Measurements from ENCODE around the gene TSHZ2.
A peak's percentile ranks its signal among the peaks of the same experiment; 100 is the strongest.
"Not testable (repeated sequence)": the region's sequence is repeated elsewhere in the genome, so short reads cannot be mapped to it uniquely, and the experiment has no call there.

Gene TSHZ2

DNA sequence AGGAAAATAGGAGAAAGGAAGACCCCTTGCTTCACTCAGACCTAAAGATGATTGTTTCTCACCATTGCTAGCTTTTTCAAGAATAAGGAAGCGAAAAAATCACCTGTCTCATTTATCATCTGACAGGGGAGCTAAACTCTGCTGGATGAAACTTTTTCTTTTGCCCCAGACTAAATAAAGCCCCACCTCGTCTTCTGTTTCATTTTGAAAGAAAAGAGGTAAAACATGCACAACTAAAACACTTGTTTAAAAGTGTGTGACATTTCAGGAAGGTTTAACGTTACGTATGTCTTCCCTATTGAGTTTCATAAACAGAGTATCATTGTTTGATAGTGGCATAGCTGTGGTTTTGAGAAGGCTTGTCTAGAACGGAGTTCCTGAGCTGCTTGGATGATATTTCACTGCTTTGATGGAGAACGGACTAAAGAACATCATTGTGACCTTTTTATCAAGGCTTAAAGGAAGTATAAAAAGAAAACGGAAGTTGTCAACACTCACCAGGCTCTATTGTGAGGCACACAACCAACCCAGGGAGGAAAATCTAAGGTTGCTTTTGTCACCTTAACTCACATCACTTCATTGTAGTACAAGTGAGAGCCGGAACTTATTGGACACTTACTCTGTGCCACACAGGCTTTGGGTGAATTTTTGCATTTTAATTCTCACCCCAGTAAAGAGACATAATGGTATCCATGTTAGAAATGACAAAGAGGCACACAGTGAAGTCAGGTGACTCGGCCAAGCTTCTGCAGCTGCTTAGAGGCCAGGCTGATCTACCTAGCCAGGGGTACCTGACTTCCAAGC lies 29.5 kb downstream of the TSHZ2 start:
- DNase-seq: no peak

DNA sequence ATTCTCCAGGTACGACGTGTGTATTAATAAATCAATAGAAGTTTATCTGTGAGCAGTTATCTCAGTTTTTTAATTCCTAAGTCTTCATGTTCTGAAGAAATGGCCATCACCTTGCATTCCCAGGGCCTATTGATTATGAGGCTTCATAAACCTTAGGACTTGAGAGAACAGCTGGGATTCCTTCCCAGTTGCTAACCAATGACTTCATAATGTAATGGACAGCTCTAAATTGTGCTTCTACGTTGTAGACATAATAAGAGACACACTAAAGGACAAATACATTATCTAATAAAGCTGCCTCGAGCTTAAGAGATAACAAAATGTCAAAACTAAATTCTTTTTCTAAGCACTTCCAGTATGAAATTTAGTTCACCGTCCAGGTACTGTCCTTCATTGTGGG lies 30.6 kb downstream of the TSHZ2 start:
- DNase-seq: no peak

DNA sequence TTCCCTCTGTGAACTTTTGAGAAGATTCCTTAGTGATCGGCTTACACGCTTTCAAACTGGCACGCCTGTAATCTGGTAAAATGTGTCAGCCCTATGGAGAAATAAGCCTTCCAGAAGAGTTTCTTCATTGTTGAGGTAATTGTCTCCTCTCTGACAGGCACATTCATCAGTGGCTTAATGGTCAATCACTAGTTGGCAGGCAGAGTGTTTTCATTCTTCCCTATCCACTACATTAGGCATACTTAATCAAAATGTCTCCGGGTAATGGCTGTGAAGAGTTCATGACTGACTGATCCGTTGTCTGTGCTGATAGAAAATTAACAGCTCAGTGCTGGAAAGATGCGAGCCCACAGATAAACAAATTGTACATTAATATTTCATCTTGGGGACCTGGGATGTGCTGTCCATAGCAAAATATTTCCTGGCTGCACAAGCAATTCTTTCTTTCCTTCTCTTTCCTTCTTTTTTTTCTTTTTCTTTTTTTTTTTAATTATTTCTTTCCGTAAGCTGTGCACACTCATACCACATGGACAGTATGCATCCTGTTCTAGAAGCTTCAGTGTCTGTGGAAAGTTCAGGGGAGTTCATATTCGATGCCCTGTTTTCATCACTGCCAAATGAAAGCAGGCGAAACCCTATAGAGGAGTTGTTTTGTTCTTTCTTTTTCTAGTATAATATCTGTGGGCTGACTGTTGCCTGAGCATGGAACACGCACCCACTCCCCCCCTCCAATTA lies 31.4 kb downstream of the TSHZ2 start:
- peak; percentile 49 for DNase-seq

DNA sequence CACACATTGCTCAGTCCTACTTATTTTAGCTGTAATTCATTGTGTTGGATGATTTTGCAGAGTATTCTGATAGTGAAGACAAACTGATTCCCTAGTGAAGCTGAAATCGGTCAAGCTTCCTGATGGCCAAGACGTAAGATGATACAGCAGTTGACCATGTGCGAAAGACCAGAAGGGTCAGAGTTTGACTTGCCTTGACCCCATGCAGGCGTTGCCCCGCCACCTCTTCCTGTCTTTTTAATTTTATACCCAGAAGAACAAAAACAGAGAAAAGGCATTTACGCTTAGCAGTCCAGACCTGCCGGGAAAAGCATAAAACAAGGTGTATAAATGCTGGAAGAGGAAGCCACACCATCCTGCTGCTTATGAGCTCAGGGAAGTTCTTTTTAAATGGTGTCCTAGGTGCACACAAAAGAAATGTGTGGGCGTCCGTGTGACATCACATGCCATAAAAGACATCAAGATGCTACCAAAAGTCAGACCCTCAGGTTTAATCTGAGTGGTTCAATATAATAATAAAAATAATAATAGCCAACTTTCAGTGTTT lies 32.2 kb downstream of the TSHZ2 start:
- no peak for DNase-seq

DNA sequence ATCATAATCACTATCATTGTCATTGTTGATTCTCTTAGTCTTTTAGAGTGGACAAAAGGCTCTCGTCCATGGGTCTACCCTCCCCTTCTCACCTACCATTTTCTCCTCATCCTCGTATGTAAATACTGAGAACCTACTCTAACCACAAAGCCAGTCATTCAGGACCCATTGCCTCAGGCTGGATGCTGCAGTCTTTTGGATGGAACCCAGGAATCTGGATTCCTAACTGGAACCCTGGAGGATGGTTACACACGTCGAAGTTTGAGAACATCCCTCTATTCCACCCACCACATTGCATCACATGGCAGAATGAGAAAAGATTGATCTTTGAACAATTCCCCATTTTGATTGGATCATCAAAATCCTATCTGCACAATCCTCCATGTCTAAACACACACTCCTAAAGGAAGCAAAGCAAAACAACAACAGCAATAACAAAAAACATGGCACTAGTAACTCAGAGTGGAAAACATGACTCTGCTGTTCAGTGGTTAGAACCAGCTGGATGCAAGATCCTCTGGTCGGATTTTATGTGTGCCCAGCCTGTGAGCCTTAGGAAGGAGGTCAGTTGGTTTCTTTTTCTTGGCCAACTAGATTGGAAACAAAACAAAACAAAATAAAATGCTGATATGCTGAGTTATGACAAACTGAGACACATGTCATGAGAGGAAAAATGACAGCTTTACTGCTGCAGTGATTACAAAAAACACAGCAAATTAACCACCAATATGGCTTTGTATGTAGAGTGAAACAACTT lies 38.0 kb downstream of the TSHZ2 start:
- DNase-seq: no peak

DNA sequence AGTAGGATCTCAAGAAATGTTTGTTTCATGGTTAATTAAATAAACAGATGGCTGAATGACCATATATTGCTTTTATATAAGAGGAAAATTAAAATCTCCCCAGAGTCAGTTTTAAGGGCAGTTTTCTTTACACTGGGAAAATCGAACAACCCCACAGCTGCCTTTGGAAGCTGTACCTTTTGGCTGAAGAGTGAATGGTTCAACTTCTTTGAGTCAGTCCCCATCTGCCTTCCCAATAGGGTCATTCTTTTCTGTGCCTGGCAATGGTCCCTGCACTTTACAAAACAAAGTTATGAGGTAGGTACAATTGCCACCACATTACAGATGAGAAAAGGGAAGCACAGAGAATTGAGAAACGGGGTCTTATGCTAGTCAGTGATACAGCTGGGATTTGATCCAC lies 39.5 kb downstream of the TSHZ2 start:
- DNase-seq: no peak

DNA sequence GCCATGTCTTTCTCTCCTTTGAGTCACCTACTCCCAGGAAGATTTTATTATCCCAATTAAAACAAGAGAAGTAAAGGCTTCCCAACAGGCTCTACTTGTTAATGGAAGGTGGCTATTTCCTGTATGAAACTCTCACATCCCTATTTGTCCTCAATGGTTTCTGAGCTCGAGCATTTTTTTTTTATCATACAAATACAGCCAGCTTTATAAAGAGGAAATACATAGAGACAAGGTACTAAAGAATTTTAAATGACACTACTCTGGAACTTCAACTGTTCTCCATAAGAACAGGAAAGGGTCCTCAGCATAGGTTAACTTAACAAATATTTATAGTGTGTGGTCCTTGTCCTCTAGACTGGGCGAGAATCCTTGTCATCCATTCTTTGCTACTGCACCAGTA lies 41.0 kb downstream of the TSHZ2 start:
- DNase-seq: no peak

DNA sequence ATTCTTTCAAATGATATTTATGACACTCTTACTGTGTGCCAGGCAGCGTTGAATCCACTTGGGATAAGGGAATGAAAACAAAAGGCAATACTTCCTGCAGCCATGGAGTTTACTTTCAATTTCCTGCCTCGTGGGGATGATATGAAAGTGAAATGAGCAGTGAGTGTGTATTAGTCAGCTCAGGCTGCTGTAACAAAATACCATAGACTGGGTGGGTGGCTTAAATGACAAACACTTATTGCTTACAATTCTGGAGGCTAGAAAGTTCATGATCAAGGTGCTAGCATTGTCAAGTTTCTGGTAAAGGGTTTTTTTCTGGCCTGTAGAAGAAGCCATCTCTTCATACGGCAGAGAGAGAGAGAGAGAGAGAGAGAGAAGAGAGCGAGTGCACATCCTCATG lies 41.7 kb downstream of the TSHZ2 start:
- no peak for DNase-seq

DNA sequence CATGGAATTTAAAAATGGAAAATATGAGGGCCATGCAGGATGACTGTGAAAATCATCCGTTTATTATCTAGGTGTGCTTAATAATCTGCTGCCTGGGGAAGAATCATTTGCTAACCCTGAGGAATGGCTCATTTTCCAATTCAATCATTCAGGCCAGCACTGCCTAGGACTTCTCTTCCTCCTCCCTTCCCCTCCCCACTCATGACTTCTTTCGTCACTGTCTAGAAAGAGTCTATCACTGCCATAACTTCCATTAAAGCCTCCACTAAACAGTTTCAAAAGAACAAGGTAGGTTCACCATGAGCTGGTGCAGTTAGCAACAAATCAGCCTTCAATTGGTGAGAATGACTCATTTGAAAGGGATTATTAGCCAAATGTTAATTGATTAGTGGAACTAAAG lies 43.9 kb downstream of the TSHZ2 start:
- DNase-seq: no peak

DNA sequence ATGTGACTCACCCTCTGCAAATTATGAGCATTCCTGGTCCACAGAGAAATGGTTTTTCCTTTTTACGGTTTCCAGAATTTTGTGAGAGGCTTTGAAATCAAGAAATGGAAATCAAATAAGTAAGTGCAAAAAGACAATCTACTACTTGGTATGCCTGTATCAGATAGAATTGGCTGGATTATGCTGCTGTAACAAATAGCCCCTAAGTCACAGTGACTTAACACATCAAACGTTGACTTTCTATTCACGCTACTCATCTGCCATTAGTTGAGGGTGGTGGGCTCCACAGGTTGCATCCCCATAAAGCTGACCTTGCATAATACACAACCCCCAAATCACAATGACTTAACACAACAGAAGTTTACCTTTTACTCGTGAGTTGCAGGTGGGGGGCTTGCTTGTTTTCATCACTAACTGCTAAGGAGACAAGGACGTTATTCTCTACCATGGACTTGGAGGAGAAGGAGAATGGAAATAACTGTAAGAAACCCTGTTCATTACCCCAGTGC lies 44.4 kb downstream of the TSHZ2 start:
- no peak for DNase-seq

DNA sequence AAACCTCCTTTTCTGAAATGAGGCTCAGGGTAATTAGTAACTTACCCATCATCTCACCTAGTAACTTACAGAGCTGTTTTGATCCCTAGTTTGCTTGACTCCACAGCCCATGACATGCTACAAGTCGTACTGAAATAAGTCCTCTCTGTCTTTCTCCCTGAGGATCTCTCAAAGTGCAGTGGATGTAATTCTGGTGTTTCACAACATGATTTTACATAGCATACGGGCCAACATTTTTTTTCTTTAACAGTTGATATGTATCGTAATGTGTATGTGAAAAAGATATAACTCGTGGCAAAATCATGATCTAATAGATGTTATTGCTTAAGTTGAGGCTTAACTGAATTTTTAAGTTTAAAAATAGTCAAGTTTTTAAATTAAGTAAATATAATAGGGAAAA lies 45.0 kb downstream of the TSHZ2 start:
- no peak for DNase-seq

DNA sequence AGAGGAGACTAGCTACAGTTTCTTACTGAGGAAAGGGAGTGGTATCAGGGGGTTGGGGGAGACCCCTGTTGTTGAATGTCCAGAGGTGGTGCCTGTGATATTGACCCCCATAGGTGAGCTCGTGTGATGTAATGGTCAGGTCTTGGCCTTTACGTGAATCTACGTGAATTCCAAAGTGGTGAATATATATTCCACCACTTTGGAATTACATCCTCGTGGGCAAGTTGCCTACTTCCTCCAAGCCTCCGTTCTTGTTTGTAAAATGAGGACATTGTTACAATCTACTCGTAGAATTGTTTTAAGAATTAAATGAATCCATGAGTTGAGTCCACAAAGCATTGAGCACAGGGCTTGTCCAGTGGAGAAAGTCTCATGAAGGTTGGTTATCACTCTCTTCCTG lies 47.3 kb downstream of the TSHZ2 start:
- DNase-seq: no peak

DNA sequence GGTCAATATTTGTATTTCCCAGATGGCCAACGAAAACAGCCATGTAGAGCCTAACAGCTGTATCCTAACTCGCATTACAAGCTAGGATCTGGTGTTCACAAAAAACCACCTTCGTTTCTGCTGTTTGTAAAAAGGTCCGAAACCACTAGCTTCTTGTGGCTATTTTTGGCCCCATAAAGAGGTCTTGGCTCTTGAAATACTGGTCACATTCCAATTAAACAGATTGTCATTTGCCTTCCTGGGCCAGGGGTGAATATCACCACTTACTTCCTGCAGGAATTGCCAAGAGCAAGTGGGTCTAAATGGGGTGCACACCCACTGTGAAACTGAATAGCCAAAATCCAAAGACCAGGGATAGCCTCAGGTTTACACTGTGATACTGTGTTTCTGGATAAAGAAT lies 48.2 kb downstream of the TSHZ2 start:
- no peak for DNase-seq

DNA sequence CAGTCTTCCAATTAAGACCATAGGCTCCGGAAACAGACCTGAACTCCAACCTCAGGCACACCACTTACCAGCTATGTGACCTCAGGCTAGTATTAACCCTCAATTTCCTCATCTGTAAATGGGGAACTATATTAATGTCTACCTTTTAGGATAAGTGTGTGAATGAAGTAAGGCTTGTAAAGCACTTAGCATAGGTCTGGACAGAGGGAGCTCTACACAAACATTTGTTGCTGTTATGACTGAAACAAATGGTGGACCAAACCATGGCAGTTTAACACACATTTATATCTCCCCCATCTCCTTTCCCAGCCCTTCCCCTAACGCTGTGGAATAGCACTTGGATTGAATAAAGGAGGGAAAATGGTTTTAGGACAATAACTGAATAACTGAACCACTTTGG lies 48.7 kb downstream of the TSHZ2 start:
- no peak for DNase-seq

DNA sequence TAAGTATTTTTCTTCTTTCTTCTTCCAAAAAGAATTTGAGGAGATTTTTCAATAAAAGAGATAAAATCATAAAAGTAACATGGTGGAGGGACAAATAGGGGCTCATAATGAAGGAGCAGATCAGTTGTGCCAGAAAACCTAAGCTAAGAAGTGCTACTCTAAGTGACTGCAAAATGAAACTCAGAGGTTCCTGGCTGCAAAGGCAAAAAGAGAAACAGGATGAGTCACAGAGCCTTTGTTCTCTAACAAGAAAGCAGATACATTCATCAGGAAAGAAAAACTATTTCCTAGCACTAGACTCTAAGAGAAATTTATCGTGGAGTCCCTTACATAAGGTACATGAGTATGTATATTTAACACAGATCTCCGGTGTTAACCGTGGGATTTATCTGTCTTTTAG lies 49.8 kb downstream of the TSHZ2 start:
- DNase-seq: no peak

DNA sequence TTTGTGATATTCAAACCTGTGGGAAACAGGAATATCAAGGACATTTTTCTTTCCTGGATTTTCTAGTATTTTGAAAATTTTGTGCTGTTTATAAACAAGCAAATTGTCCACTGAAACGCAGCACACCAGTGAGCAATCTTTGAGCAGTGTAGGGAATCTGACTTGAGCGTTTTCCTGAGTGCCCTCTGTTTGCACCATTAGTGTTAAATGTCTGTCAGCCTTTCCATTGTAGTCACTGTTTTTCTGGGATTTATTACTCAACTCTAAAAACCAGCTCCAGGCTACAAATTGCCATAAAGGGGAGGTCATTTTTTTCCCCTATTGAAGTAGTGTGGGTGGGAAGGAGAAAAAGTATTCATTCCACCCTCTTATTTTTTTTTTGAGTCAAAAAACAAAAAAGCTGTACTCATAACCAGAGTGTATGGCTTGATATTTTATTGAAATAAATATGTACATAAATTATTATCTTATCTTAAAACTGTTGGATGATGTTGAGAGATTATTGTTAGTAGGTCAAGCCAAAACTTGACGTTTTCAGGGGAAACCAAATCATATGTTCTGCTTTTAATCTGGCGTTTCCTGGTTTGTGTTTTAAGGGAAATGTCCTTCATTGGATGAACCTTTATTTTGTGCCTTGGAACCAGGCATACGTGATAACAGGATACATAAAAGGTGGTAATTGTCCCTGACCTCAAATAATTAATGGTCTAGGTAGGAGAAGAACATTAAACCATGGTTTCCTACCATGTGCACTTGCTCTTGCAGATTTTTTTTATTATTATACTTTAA lies 51.8 kb downstream of the TSHZ2 start:
- peak; percentile 35 for DNase-seq

DNA sequence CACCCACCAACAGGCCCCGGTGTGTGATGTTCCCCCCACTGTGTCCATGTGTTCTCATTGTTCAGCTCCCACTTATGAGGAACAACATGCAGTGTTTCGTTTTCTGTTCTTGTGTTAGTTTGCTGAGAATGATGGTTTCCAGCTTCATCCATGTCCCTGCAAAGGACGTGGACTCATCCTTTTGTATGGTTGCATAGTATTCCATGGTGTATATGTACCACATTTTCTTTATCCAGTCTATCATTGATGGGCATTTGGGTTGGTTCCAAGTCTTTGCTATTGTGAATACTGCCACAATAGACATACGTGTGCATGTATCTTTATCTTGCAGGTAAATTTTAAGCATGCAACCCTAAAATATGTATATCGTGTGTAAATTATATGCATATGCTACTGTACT lies 52.5 kb downstream of the TSHZ2 start:
- not testable (repeated sequence) for DNase-seq

DNA sequence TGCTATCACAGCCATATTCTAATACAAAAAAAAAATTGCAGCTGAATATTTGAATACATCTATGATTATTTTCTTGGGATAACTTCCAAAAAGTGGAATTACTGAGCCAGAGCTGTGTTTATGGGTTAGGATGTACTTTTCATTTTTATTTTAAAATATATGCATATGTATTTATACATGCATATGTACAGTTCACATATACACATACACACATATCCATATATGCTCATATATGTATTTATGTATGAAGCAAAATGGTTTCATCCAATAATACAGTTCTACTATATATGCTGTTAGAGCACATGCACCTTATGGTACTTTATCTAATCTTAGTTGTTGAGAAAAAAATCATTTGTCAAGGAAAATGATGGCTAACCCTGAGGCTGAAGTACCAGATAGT lies 54.9 kb downstream of the TSHZ2 start:
- DNase-seq: no peak

DNA sequence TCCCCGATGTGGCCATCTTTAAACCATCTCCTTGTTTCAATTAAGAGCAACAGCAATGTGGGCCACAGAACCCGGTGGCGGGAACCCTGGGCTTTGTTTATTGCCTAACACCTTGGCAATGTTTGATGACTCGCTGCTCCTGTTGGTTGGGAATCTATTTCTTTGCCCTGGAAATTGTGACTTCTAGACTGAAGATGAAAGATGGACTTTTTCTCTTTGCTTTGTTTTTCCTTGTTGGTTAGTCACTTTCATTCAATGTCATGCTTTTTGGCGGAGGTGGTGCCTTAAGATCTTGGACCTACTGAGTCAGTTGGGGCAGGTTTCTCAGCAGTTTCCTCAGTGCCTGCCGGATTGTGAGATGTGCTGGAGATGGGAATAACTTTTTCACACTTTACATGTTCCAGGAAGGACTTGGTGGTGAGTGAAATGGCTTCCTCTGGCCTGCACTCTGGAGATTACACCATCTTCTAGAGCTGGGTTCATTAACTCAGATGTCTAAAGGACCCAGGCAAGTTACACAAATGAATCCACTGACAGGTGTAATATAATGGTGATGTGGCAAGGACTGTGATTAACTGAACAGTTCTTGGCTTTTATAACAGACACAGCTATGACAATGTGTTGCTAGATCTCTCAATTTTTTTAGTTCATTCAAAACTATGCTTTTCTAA lies 56.3 kb downstream of the TSHZ2 start:
- no peak for DNase-seq

DNA sequence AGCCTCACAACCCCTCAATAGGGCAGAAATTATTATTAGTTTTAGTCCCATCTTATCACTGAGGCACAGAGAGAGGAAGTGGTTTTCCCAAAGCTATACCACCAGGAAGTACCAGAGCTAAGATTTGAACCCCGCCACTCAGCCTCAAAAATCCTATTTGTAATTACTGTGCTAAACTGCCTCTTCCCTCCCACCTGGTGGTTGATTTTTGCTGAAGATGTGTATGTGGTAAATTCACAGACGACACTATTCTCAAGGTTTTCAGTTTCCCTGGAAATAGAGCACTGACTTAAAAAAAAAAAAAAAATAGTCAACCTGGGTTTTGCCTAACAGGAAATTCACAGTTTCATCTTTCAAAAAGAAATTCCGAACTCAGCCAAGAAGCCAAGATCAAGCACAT lies 57.9 kb downstream of the TSHZ2 start:
- no peak for DNase-seq

DNA sequence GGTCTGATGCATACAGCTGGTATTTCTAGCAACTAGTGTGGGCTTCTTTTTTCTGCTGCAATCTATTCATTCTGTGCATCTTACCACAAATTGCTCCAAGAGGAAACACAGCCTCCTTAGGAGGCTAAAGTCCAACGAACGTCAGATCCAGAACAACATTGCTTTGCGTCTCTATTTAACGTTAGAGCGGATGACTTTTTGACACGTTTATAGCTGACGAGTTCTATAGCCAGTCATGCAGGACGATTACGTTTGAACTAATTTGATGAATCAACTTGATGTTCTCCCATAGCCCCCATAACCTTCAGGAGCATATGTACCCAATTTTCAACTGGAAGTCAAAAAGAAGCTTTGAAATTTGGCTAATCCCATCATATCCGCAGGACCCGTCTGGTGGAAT lies 59.9 kb downstream of the TSHZ2 start:
- no peak for DNase-seq

DNA sequence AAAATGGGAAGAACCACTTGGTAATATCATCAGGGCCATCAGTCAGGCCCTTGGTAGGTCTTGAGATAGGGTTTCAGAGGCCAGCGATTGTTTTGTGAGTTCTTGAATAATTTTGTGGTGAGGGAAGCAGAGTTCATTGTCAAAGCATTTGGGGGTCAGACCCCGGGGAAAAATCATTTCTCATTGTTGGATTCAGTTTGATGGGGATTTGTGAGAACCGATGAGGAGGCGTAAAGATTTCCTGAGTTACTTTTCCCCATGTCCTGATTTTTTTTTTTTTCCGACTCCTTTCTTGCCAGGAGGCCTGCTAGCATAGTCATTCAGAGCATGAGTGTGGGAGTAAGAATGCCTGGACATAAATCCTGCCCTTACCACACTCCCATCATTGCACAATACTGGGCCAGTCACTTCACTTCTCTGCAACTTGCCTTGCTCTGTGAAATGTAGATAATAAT lies 60.3 kb downstream of the TSHZ2 start:
- DNase-seq: no peak
